SH-SY5Y (cell line): ENCODE measurements around the gene TMEM184C.

Source experiments
- GATA2 ChIP-seq: IDR thresholded peaks from 2 replicates; pipeline ENCODE4 v1.6.1; 2011; ENCODE audit warnings: mild to moderate bottlenecking, low read depth, low read length
- GATA3 ChIP-seq: IDR thresholded peaks from 2 replicates; pipeline ENCODE4 v1.6.1; 2011; ENCODE audit warnings: low read depth, mild to moderate bottlenecking, low read length, moderate library complexity

DNA sequence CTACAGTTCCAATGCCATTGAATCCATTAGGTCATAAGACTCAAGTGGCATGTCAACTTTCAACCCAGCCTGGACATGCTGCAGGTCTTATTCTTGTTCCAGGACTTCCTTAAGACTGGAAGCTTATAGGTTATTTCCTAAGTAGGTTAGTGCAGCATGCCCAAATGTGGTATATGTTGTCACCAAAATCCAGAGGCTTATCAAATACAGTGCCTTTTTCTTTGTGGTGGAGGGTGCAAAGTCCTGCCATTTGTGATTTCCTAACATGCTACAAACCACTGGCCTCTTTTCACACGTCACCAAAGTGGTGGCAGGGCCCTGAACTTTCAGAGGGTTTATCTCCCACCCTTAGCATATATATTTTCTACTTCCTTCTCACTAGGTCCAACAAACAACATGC lies 9.7 kb upstream of the TMEM184C start:
- TF ChIP-seq GATA2: no peak
- TF ChIP-seq GATA3: no peak
